Measurements from ENCODE around the gene KRTAP1-3. TPM values are rescaled to one million over a fixed set of nuclear protein-coding genes. Genes with fewer than 3 reads are reported as not detected.

The KRTAP1-3 gene
- total RNA-seq, 2 experiments from 2014 or later = not detected

DNA sequence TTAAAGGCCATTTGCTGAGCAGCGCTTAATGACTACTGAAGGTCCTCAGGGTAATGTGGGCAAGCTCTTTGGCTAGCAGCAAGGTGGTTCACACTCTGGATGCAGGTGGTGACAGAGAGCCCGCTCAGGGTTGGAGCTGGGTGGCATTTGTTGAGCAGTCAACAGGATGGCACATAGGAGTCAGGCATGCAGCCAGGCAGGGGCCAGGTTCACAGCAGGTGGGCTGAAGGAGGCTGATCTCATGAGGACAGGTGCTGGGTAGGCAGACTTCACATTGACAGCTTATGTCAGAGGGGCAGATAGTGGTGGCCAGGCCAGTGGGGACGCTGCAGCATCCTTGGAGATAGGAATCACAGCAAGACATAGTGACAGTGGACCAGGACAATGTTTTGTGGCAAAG lies 30.3 kb downstream of the KRTAP1-3 start:
- DNase-seq (ENCODE audit: low spot score) = no peak
- H3K4me2 ChIP-seq (ENCODE audit: low read length) = no peak overlapping the region
- no peak overlapping the region for H2AFZ ChIP-seq (ENCODE audit: low read length)
- no peaks in the 10 kb centered on the region for H3K9me3 ChIP-seq (ENCODE audit: low read length)
- no TSS peak for BruUV-seq (replicated peaks)
- no peaks in the 10 kb centered on the region for H3K9me2 ChIP-seq (ENCODE audit: insufficient read depth, low read length)
- no peak for TF ChIP-seq EZH2phosphoT487 (IDR thresholded peaks at IDR 0.05; ENCODE audit: borderline replicate concordance, low read depth, low read length)
- TF ChIP-seq, protein P1, sequence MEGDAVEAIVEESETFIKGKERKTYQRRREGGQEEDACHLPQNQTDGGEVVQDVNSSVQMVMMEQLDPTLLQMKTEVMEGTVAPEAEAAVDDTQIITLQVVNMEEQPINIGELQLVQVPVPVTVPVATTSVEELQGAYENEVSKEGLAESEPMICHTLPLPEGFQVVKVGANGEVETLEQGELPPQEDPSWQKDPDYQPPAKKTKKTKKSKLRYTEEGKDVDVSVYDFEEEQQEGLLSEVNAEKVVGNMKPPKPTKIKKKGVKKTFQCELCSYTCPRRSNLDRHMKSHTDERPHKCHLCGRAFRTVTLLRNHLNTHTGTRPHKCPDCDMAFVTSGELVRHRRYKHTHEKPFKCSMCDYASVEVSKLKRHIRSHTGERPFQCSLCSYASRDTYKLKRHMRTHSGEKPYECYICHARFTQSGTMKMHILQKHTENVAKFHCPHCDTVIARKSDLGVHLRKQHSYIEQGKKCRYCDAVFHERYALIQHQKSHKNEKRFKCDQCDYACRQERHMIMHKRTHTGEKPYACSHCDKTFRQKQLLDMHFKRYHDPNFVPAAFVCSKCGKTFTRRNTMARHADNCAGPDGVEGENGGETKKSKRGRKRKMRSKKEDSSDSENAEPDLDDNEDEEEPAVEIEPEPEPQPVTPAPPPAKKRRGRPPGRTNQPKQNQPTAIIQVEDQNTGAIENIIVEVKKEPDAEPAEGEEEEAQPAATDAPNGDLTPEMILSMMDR (conservative IDR thresholded peaks at IDR 0.05; ENCODE audit: low read length) = no peak
- H4K20me1 ChIP-seq (ENCODE audit: insufficient read depth, low read length) = no peaks in the 10 kb centered on the region
- no peaks in the 10 kb centered on the region for H3K4me1 ChIP-seq (ENCODE audit: insufficient read depth, low read length, poor library complexity, severe bottlenecking)
- H3K4me3 ChIP-seq (ENCODE audit: low read depth, low read length, poor library complexity, severe bottlenecking) = no peak overlapping the region
- H3K36me3 ChIP-seq (ENCODE audit: insufficient read depth, low read length) = no peaks in the 10 kb centered on the region
- no peaks in the 10 kb centered on the region for H3K79me2 ChIP-seq (ENCODE audit: insufficient read depth, low read depth, low read length)
- intact Hi-C loops (cut with micrococcal nuclease; ENCODE audit: unreplicated experiment) = no loop called here
- ChIA-PET POLR2A (no interaction called here), CTCF (ENCODE audit: unreplicated experiment) (no interaction called here)
- H3K27ac ChIP-seq (ENCODE audit: low read depth, low read length, poor library complexity, severe bottlenecking) = no peak overlapping the region

DNA sequence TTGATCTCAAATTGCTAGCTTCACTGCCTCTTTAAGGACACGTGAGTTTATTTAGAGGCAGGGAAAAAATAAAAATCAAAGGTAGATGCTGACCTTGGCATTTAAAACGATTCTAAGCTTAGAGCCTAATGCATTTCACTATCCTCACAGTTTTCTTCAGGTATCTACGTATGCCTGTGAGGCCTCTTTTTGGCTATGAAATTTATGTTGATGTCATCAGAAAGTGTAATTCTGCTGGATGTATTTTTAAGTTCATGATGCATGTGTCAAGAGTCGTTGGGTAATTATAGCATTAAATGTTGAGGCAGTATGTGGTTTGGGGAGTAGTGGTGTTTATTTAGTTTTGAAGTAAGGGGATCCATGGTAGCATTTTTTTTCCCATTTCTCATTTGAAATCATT lies 30.7 kb downstream of the KRTAP1-3 start:
- BruUV-seq (replicated peaks) = no TSS peak
- Histone ChIP-seq H3K9me2 (ENCODE audit: insufficient read depth, low read length) (no peaks in the 10 kb centered on the region), H3K4me3 (ENCODE audit: low read depth, low read length, poor library complexity, severe bottlenecking) (no peak overlapping the region), H4K20me1 (ENCODE audit: insufficient read depth, low read length) (no peaks in the 10 kb centered on the region), H3K79me2 (ENCODE audit: insufficient read depth, low read depth, low read length) (no peaks in the 10 kb centered on the region), H3K27ac (ENCODE audit: low read depth, low read length, poor library complexity, severe bottlenecking) (no peak overlapping the region), H3K9me3 (ENCODE audit: low read length) (no peaks in the 10 kb centered on the region), H2AFZ (ENCODE audit: low read length) (no peak overlapping the region), H3K4me1 (ENCODE audit: insufficient read depth, low read length, poor library complexity, severe bottlenecking) (no peaks in the 10 kb centered on the region), H3K4me2 (ENCODE audit: low read length) (no peak overlapping the region), H3K36me3 (ENCODE audit: insufficient read depth, low read length) (no peaks in the 10 kb centered on the region)
- no peak for TF ChIP-seq EZH2phosphoT487 (IDR thresholded peaks at IDR 0.05; ENCODE audit: borderline replicate concordance, low read depth, low read length)
- TF ChIP-seq, protein P1 (conservative IDR thresholded peaks at IDR 0.05; ENCODE audit: low read length) = no peak
- intact Hi-C loops (cut with micrococcal nuclease; ENCODE audit: unreplicated experiment) = no loop called here
- no peak for DNase-seq (ENCODE audit: low spot score)
- CTCF ChIA-PET (ENCODE audit: unreplicated experiment) = no interaction called here
- POLR2A ChIA-PET = no interaction called here

GRCh38 chr17:41002814-41003213 lies 31.9 kb downstream of the KRTAP1-3 start:
- no TSS peak for BruUV-seq (replicated peaks)
- Histone ChIP-seq H3K27ac (ENCODE audit: low read depth, low read length, poor library complexity, severe bottlenecking) (no peak overlapping the region), H3K4me1 (ENCODE audit: insufficient read depth, low read length, poor library complexity, severe bottlenecking) (no peaks in the 10 kb centered on the region), H3K79me2 (ENCODE audit: insufficient read depth, low read depth, low read length) (no peaks in the 10 kb centered on the region), H2AFZ (ENCODE audit: low read length) (no peak overlapping the region), H3K4me3 (ENCODE audit: low read depth, low read length, poor library complexity, severe bottlenecking) (no peak overlapping the region), H4K20me1 (ENCODE audit: insufficient read depth, low read length) (no peaks in the 10 kb centered on the region), H3K36me3 (ENCODE audit: insufficient read depth, low read length) (no peaks in the 10 kb centered on the region), H3K9me3 (ENCODE audit: low read length) (no peaks in the 10 kb centered on the region), H3K9me2 (ENCODE audit: insufficient read depth, low read length) (no peaks in the 10 kb centered on the region), H3K4me2 (ENCODE audit: low read length) (no peak overlapping the region)
- no peak for DNase-seq (ENCODE audit: low spot score)
- CTCF ChIA-PET (ENCODE audit: unreplicated experiment) = no interaction called here
- no peak for TF ChIP-seq EZH2phosphoT487 (IDR thresholded peaks at IDR 0.05; ENCODE audit: borderline replicate concordance, low read depth, low read length)
- TF ChIP-seq, protein P1 (conservative IDR thresholded peaks at IDR 0.05; ENCODE audit: low read length) = no peak
- intact Hi-C loops (cut with micrococcal nuclease; ENCODE audit: unreplicated experiment) = no loop called here
- POLR2A ChIA-PET = no interaction called here

Measured in OCI-LY7 (cell line).